ENCODE data around the gene KRTAP5-10. TPM values are rescaled to one million over a fixed set of nuclear protein-coding genes. Genes with fewer than 3 reads are reported as not detected.

Gene KRTAP5-10
- total RNA-seq, 4 donors from 2014 or later: not detected

GRCh38 chr11:71548120-71548519 is 17.2 kb upstream of the KRTAP5-10 start, which contains the start of gene KRTAP5-9:
Gene KRTAP5-9, plus strand, starts transcription at chr11:71548420. Its CDS starts 238 bp downstream, at chr11:71548658.
- Histone ChIP-seq H3K9me3 (peaks cover 0 to 8% (median 0%) of the 10 kb centered on the region in 4 donors), H3K27ac (no peak within 1 kb of the TSS), H3K4me3 (no peak within 1 kb of the TSS), H3K27me3 (no peaks in the 10 kb centered on the region), H3K36me3 (peaks cover 0 to 8% (median 0%) of the 10 kb centered on the region in 3 donors), H3K4me1 (peaks cover 0 to 3% (median 0%) of the 10 kb centered on the region in 4 donors)
- TF ChIP-seq POLR2A (IDR thresholded peaks at IDR 0.05) (no peak), EP300 (IDR thresholded peaks at IDR 0.05) (no peak)
- TF ChIP-seq, protein P1, sequence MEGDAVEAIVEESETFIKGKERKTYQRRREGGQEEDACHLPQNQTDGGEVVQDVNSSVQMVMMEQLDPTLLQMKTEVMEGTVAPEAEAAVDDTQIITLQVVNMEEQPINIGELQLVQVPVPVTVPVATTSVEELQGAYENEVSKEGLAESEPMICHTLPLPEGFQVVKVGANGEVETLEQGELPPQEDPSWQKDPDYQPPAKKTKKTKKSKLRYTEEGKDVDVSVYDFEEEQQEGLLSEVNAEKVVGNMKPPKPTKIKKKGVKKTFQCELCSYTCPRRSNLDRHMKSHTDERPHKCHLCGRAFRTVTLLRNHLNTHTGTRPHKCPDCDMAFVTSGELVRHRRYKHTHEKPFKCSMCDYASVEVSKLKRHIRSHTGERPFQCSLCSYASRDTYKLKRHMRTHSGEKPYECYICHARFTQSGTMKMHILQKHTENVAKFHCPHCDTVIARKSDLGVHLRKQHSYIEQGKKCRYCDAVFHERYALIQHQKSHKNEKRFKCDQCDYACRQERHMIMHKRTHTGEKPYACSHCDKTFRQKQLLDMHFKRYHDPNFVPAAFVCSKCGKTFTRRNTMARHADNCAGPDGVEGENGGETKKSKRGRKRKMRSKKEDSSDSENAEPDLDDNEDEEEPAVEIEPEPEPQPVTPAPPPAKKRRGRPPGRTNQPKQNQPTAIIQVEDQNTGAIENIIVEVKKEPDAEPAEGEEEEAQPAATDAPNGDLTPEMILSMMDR (IDR thresholded peaks at IDR 0.05): no peak
- WGBS, 2 donors: 64 to 77% methylated on average over 5 of the region's 5 CpGs
- no peak for DNase-seq (ENCODE audit: low spot score in 2 of 2)

DNA sequence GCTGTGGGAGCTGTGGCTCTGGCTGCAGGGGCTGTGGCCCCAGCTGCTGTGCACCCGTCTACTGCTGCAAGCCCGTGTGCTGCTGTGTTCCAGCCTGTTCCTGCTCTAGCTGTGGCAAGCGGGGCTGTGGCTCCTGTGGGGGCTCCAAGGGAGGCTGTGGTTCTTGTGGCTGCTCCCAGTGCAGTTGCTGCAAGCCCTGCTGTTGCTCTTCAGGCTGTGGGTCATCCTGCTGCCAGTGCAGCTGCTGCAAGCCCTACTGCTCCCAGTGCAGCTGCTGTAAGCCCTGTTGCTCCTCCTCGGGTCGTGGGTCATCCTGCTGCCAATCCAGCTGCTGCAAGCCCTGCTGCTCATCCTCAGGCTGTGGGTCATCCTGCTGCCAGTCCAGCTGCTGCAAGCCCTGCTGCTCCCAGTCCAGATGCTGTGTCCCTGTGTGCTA is 16.6 kb upstream of the KRTAP5-10 start:
- H3K36me3 ChIP-seq: peaks cover 0 to 8% (median 0%) of the 10 kb centered on the region in 3 donors
- H3K4me3 ChIP-seq: no peak overlapping the region
- no peaks in the 10 kb centered on the region for H3K27me3 ChIP-seq
- H3K4me1 ChIP-seq: peaks cover 0 to 3% (median 0%) of the 10 kb centered on the region in 4 donors
- H3K9me3 ChIP-seq: peaks cover 0 to 8% (median 0%) of the 10 kb centered on the region in 4 donors
- TF ChIP-seq, protein P1 (IDR thresholded peaks at IDR 0.05): no peak
- TF ChIP-seq EP300 (IDR thresholded peaks at IDR 0.05) (no peak), POLR2A (IDR thresholded peaks at IDR 0.05) (no peak)
- no peak overlapping the region for H3K27ac ChIP-seq
- 40 to 53% methylated on average over 2 to 3 of the region's 5 CpGs for WGBS, 2 donors
- no peak for DNase-seq (ENCODE audit: low spot score in 2 of 2)

DNA sequence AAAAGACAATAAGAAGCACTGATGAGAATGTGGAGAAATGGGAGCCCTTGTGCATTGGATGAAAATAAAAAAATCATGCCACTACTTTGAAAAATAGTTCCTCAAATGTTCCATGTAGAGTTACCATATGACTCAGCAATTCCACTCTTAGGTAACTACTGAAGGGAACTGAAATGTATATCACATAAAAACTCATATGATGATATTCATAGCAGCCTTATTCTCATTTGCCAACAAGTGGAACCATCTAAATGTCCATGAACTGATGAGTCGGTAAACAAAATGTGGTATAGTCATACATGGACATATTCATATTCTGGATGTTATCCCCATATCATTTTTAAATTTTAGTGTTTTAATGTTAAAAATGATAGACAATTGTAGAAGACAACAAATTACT is 13.7 kb upstream of the KRTAP5-10 start:
- peaks cover 0 to 3% (median 0%) of the 10 kb centered on the region in 4 donors for H3K9me3 ChIP-seq
- no peak overlapping the region for H3K4me3 ChIP-seq
- no peak overlapping the region for H3K27ac ChIP-seq
- no peak for DNase-seq (ENCODE audit: low spot score in 2 of 2)
- peaks cover 0 to 3% (median 0%) of the 10 kb centered on the region in 4 donors for H3K4me1 ChIP-seq
- H3K27me3 ChIP-seq: no peaks in the 10 kb centered on the region
- peaks cover 0 to 2% (median 0%) of the 10 kb centered on the region in 3 donors for H3K36me3 ChIP-seq
- 93 to 98% methylated on average over 1 of the region's 1 CpG for WGBS, 2 donors
- TF ChIP-seq EP300 (IDR thresholded peaks at IDR 0.05) (no peak), POLR2A (IDR thresholded peaks at IDR 0.05) (no peak)
- TF ChIP-seq, protein P1 (IDR thresholded peaks at IDR 0.05): no peak

DNA sequence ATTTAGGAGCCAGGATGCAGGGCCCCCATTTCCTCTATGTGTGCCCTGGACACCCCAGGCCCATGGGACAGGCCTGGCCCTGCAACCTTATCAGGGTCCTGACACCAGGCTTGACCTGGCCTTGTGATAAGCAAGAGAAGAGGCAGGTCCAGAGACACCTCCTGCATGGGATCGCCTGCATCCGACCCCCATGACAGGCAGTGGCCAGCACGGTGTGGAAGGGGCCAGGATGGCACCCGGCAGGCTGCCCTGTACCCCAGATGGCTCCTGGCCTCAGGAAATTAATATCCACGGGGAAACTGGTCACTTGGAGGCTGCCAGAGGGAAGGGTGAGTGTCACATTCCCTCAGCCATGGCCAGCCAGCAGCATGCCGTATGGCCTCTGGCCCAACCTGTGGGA is 10.4 kb upstream of the KRTAP5-10 start:
- Histone ChIP-seq H3K9me3 (no peaks in the 10 kb centered on the region), H3K36me3 (no peaks in the 10 kb centered on the region), H3K27me3 (no peaks in the 10 kb centered on the region), H3K4me1 (no peaks in the 10 kb centered on the region), H3K4me3 (no peak overlapping the region), H3K27ac (no peak overlapping the region)
- 77 to 83% methylated on average over 5 to 6 of the region's 6 CpGs for WGBS, 2 donors
- no peak for DNase-seq (ENCODE audit: low spot score in 2 of 2)
- no peak for TF ChIP-seq EP300 (IDR thresholded peaks at IDR 0.05)
- TF ChIP-seq, protein P1 (IDR thresholded peaks at IDR 0.05): no peak
- TF ChIP-seq POLR2A (IDR thresholded peaks at IDR 0.05): no peak

DNA sequence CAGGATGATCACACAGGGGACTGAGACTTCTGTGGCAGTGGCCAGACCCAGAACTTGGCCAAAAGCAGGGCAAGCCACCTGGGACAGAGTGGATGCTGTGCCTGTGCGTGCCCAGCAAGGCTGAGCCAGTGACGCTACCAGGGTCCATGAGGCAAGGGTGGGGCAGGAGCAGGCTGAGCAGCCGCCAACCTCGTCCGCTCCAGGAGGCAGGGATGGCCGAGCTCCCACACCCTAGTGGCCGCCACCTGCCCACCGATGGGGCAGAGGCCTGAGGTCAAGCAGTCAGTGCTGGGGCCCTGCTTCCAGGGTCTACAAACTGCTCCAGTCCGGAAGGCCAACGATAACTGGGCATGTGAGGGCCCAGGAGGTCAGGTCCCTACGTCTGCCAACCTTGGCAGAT is 9.9 kb upstream of the KRTAP5-10 start:
- H3K9me3 ChIP-seq: peaks cover 0 to 2% (median 0%) of the 10 kb centered on the region in 4 donors
- no peaks in the 10 kb centered on the region for H3K36me3 ChIP-seq
- H3K4me3 ChIP-seq: no peak overlapping the region
- no peak for DNase-seq (ENCODE audit: low spot score in 2 of 2)
- H3K27ac ChIP-seq: no peak overlapping the region
- H3K4me1 ChIP-seq: no peaks in the 10 kb centered on the region
- 88 to 92% methylated on average over 5 to 9 of the region's 11 CpGs for WGBS, 2 donors
- no peak for TF ChIP-seq EP300 (IDR thresholded peaks at IDR 0.05)
- no peak for TF ChIP-seq POLR2A (IDR thresholded peaks at IDR 0.05)
- TF ChIP-seq, protein P1 (IDR thresholded peaks at IDR 0.05): no peak
- no peaks in the 10 kb centered on the region for H3K27me3 ChIP-seq

Measured in tibial nerve (tissue), 4 donors.